Stomach (tissue), 4 donors: ENCODE data around the gene ATF7.

Source experiments
- EP300 ChIP-seq: sonication (generic); formaldehyde crosslinking; IDR thresholded peaks from one replicate; pipeline ENCODE4 v1.6.1; 2017; ENCODE audit warnings: antibody characterized with exemption
- POLR2A ChIP-seq, 4 donors: fragments of 450-650 bp; IDR thresholded peaks; one replicate each; pipeline ENCODE4 v1.6.1; 2016; ENCODE audit warnings: antibody characterized with exemption in 4 of 4, control low read depth in 2 of 4, mild to moderate bottlenecking in 1 of 4, moderate library complexity in 1 of 4
- POLR2AphosphoS5 ChIP-seq, 3 donors: sonication (generic); formaldehyde crosslinking; IDR thresholded peaks; one replicate each; pipeline ENCODE4 v1.6.1; 2016; ENCODE audit warnings: antibody characterized with exemption in 3 of 3
- TF ChIP-seq, protein P1 (sequence below), 7 experiments: fragments of 450-650 bp in 4 of 7; fragments of 200-600 bp in 3 of 7; sonication (generic) in 3 of 7; IDR thresholded peaks; one replicate each; pipeline ENCODE4 v1.5.1; 2016 to 2019; ENCODE audit warnings: antibody characterized with exemption in 7 of 7, control low read depth in 2 of 7, mild to moderate bottlenecking in 1 of 7

DNA sequence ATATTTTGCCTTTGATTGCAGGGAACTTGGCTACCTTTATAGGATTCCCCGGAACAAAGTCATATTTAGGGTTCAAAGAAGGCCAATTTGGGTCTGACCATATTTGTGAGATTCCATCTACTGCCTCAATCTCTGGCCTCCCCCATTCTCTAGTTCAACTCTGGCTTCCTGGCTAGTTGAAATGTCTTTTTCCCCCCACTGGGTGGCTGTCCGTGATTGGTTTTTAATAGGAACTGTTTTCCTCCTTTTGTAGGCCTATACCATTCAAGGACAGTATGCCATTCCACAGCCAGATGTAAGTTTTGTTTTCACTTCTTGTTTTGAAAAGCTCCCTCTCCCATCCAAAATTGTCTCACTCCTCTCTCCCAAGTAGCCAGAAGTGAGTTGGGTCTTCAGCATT, 160.5 kb downstream of the ATF7 start:
- TF ChIP-seq, protein P1, sequence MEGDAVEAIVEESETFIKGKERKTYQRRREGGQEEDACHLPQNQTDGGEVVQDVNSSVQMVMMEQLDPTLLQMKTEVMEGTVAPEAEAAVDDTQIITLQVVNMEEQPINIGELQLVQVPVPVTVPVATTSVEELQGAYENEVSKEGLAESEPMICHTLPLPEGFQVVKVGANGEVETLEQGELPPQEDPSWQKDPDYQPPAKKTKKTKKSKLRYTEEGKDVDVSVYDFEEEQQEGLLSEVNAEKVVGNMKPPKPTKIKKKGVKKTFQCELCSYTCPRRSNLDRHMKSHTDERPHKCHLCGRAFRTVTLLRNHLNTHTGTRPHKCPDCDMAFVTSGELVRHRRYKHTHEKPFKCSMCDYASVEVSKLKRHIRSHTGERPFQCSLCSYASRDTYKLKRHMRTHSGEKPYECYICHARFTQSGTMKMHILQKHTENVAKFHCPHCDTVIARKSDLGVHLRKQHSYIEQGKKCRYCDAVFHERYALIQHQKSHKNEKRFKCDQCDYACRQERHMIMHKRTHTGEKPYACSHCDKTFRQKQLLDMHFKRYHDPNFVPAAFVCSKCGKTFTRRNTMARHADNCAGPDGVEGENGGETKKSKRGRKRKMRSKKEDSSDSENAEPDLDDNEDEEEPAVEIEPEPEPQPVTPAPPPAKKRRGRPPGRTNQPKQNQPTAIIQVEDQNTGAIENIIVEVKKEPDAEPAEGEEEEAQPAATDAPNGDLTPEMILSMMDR (IDR thresholded peaks at IDR 0.05), result no peak
- TF ChIP-seq EP300 (no peak), POLR2AphosphoS5 (IDR thresholded peaks at IDR 0.05) (no peak), POLR2A (IDR thresholded peaks at IDR 0.05) (no peak)
